Stimulated activated naive B cell treated with anti-CD40 and anti-IgM and Interleukin-4, amounts not matched to agents 10 μg/mL and 1 μg/mL and 100 μg/mL, for 72 hours (primary cell): ENCODE measurements around the gene MATR3.

Experiments used
- ATAC-seq, 2 donors: fragments of 150-1000 bp; cut with Tn5 transposase; replicated peaks; 2 replicates each; pipeline ENCODE4 v1.10.0; 2021; ENCODE audit warnings: moderate library complexity in 1 of 2
- DNase-seq: peaks from one replicate; pipeline ENCODE4 v3.0.0; 2021
- H3K27ac Mint-ChIP-seq: one replicate; pipeline ENCODE4 v1.8.0; 2022; ENCODE audit warnings: mild to moderate bottlenecking, mixed read lengths
- H3K27me3 Mint-ChIP-seq, 2 donors: one replicate each; pipeline ENCODE4 v1.8.0; 2022; ENCODE audit warnings: mixed read lengths in 2 of 2
- H3K36me3 Mint-ChIP-seq, 2 donors: one replicate each; pipeline ENCODE4 v1.8.0; 2022; ENCODE audit warnings: mixed read lengths in 2 of 2, mild to moderate bottlenecking in 1 of 2
- H3K4me1 Mint-ChIP-seq, 2 donors: one replicate each; pipeline ENCODE4 v1.8.0; 2022; ENCODE audit warnings: mixed read lengths in 2 of 2, mild to moderate bottlenecking in 1 of 2
- H3K4me3 Mint-ChIP-seq, 2 donors: one replicate each; pipeline ENCODE4 v1.8.0; 2022; ENCODE audit warnings: mild to moderate bottlenecking in 2 of 2, mixed read lengths in 2 of 2, moderate library complexity in 1 of 2
- H3K9me3 Mint-ChIP-seq, 2 donors: one replicate each; pipeline ENCODE4 v1.8.0; 2022; ENCODE audit warnings: mixed read lengths in 2 of 2, mild to moderate bottlenecking in 1 of 2

The MATR3 gene

GRCh38 chr5:139368613-139369012, 75.1 kb downstream of the MATR3 start:
- no peak overlapping the region for H3K4me3 Mint-ChIP-seq
- no peak for ATAC-seq
- no peak for DNase-seq
- peaks cover 3 to 4% of the 10 kb centered on the region in 2 donors for H3K4me1 Mint-ChIP-seq
- H3K36me3 Mint-ChIP-seq, result peaks cover 21 to 29% of the 10 kb centered on the region in 2 donors
- H3K27ac Mint-ChIP-seq, result peak overlapping the region; percentile 80
- H3K9me3 Mint-ChIP-seq, result no peaks in the 10 kb centered on the region
- no peaks in the 10 kb centered on the region for H3K27me3 Mint-ChIP-seq

- ATAC-seq, result no peak
- Mint-ChIP-seq H3K9me3 (no peaks in the 10 kb centered on the region), H3K27me3 (no peaks in the 10 kb centered on the region), H3K4me1 (peaks cover 0 to 4% of the 10 kb centered on the region in 2 donors), H3K36me3 (peaks cover 21 to 25% of the 10 kb centered on the region in 2 donors), H3K4me3 (no peak overlapping the region), H3K27ac (no peak overlapping the region)
- DNase-seq, result no peak
These were observed 75.6 kb downstream of the MATR3 start for GRCh38 chr5:139369181-139369580.

- H3K27ac Mint-ChIP-seq, result no peak overlapping the region
- peaks cover 21 to 32% of the 10 kb centered on the region in 2 donors for H3K36me3 Mint-ChIP-seq
- H3K4me3 Mint-ChIP-seq, result no peak overlapping the region
- ATAC-seq (no peak), DNase-seq (no peak)
- no peaks in the 10 kb centered on the region for H3K9me3 Mint-ChIP-seq
- H3K4me1 Mint-ChIP-seq, result peaks cover 0 to 4% of the 10 kb centered on the region in 2 donors
- no peaks in the 10 kb centered on the region for H3K27me3 Mint-ChIP-seq
These were observed 78.2 kb downstream of the MATR3 start for GRCh38 chr5:139371482-139372435.

GRCh38 chr5:139374909-139375308, 81.4 kb downstream of the MATR3 start:
- H3K27me3 Mint-ChIP-seq, result no peaks in the 10 kb centered on the region
- H3K27ac Mint-ChIP-seq, result no peak overlapping the region
- no peak for ATAC-seq
- H3K4me1 Mint-ChIP-seq, result peaks cover 3 to 9% of the 10 kb centered on the region in 2 donors
- peaks cover 22 to 43% of the 10 kb centered on the region in 2 donors for H3K36me3 Mint-ChIP-seq
- no peak overlapping the region for H3K4me3 Mint-ChIP-seq
- H3K9me3 Mint-ChIP-seq, result no peaks in the 10 kb centered on the region
- DNase-seq, result no peak

GRCh38 chr5:139376364-139376763, 82.8 kb downstream of the MATR3 start:
- Mint-ChIP-seq H3K36me3 (peaks cover 21 to 39% of the 10 kb centered on the region in 2 donors), H3K27me3 (no peaks in the 10 kb centered on the region), H3K27ac (no peak overlapping the region), H3K4me1 (peaks cover 5 to 9% of the 10 kb centered on the region in 2 donors), H3K4me3 (no peak overlapping the region), H3K9me3 (no peaks in the 10 kb centered on the region)
- no peak for ATAC-seq
- no peak for DNase-seq

GRCh38 chr5:139377226-139377625, 83.7 kb downstream of the MATR3 start:
- Mint-ChIP-seq H3K36me3 (peaks cover 21 to 35% of the 10 kb centered on the region in 2 donors), H3K27me3 (no peaks in the 10 kb centered on the region), H3K27ac (no peak overlapping the region), H3K4me3 (no peak overlapping the region), H3K4me1 (peaks cover 9 to 10% of the 10 kb centered on the region in 2 donors), H3K9me3 (no peaks in the 10 kb centered on the region)
- no peak for DNase-seq
- ATAC-seq, result no peak

GRCh38 chr5:139378101-139378825, 84.7 kb downstream of the MATR3 start:
- Mint-ChIP-seq H3K27ac (no peak overlapping the region), H3K9me3 (no peaks in the 10 kb centered on the region), H3K27me3 (no peaks in the 10 kb centered on the region), H3K4me3 (no peak overlapping the region), H3K4me1 (peaks cover 11 to 20% of the 10 kb centered on the region in 2 donors), H3K36me3 (peaks cover 19 to 31% of the 10 kb centered on the region in 2 donors)
- ATAC-seq, result no peak
- no peak for DNase-seq

GRCh38 chr5:139378941-139379361, 85.4 kb downstream of the MATR3 start:
- Mint-ChIP-seq H3K36me3 (peaks cover 13 to 26% of the 10 kb centered on the region in 2 donors), H3K27ac (no peak overlapping the region), H3K4me1 (peaks cover 13 to 26% of the 10 kb centered on the region in 2 donors), H3K27me3 (no peaks in the 10 kb centered on the region), H3K9me3 (no peaks in the 10 kb centered on the region), H3K4me3 (no peak overlapping the region)
- DNase-seq (no peak), ATAC-seq (no peak)

- Mint-ChIP-seq H3K4me3 (no peak overlapping the region), H3K27me3 (no peaks in the 10 kb centered on the region), H3K27ac (no peak overlapping the region), H3K4me1 (peaks cover 20 to 35% of the 10 kb centered on the region in 2 donors), H3K36me3 (peaks cover 10 to 23% of the 10 kb centered on the region in 2 donors), H3K9me3 (no peaks in the 10 kb centered on the region)
- DNase-seq, result no peak
- ATAC-seq, result no peak
These were observed 86.3 kb downstream of the MATR3 start for GRCh38 chr5:139379626-139380449.
